ENCODE measurements around the gene VGLL4.

GRCh38 chr3:11629716-11630115 is 14.0 kb downstream of the VGLL4 start:
- TF ChIP-seq POLR2A (IDR thresholded peaks at IDR 0.05; ENCODE audit: low read depth, low read length) (no peak), CTCF (conservative IDR thresholded peaks at IDR 0.05; ENCODE audit: low read depth, low read length) (no peak), MXI1 (IDR thresholded peaks at IDR 0.05; ENCODE audit: borderline replicate concordance, low read depth, low read length) (no peak), RAD21 (IDR thresholded peaks at IDR 0.05; ENCODE audit: low read length) (no peak)

Data from IMR-90 (cell line).